Inflammatory macrophage treated with lipopolysaccharide for 4 hours (primary cell): ENCODE measurements around the gene TSR3.

ENCODE experiments used
- DNase-seq: peaks from one replicate; pipeline ENCODE4 v3.0.0-alpha.2; 2020

Gene TSR3

DNA sequence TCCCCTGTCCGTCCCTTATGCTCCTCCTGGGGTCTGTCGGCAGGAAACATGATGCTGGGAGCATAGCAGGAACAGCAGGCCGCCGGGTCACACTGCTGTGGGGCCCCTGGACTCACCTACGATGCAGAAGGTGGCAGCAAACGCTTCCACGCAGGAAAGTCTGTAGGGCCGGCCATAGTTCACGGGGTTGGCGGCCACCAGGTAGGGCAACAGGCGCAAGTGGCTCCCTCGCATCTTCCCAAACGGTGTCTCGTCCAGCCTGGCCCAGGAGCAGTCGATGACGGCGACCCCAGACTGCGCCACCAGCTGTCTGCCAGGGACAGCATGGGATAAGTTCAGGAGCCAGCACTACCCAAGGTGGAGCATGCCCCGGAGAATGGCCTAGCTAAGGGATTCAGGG lies 987 bp downstream of the TSR3 start:
- DNase-seq = no peak

DNA sequence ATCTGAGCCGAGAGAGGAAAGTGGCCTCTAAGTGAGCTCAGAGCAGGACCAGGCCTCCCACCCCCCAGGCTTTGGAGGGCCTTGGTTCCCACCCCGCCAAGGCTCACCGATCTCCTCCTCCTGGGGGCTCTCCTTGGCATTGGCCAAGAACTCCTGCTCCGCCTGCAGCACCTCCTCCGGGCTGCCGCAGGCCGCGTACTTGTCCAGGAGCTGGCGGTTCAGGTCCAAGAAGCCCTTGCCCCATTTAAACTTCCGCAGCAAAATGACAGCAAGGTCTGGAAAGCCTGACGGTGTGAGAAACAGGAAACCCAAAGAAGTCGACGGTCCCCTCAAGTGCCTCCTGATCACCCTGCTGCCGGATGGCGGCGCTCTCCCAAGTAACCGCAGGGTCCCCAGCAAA lies 1.7 kb downstream of the TSR3 start:
- no peak for DNase-seq

DNA sequence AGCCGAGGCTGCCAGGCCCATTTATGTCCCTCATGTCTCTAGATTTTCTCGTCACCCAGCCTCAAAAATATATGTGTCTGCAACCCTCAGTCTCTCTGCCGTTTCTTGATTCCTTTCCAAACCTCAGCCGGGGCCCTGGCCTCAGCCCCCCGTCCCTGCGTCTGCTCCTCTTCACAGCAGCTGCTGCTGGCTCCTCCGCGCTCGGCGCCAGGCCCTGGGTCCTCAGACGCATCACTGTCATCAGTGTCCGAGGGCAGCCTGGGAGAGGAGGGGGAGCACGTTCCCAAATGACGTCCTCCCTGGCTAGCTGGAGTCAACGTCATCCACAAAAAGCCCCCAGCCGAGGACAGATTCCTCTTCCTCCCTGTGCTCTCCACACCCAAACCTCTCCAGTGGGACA lies 2.3 kb downstream of the TSR3 start:
- DNase-seq = no peak

DNA sequence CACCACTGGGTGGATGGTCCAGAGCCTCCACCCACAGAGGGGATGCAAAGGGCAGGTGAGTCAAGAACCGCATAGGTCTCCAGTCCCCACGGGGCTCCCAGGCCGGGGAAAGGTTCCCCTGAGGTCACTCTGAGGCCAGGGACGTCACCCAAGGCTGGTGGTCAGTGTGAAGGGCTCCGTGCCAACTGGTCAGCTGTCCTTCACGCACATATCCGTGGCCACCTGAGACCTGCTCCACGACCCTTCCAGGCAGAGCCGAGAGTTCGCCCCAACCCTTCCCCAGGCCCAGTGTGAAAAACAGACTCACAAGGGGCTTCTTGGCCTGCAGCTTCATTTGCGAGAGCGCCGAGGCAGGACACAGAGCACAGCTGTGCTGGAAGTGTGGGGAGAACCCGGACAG lies 2.8 kb downstream of the TSR3 start:
- no peak for DNase-seq

DNA sequence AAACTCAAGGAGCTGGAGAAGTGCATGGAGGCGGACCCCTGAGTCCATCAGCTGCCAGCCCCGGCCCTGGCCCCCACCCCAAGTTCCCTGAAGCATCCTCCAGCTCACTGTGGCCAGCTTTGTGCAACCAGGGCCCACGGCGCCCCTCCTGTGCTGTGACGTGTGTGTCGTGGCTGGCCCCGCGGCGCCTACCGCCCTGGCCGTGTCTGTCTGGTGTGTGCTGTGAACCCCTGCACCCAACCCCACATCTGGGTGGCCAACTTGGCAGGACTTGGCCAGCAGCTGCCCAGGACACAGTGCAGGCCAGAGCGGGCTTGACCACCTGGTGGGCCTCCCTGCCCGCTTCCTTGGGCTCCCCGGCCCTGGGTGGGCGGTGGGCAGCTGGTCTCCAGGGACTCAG lies 3.2 kb downstream of the TSR3 start:
- DNase-seq = no peak

DNA sequence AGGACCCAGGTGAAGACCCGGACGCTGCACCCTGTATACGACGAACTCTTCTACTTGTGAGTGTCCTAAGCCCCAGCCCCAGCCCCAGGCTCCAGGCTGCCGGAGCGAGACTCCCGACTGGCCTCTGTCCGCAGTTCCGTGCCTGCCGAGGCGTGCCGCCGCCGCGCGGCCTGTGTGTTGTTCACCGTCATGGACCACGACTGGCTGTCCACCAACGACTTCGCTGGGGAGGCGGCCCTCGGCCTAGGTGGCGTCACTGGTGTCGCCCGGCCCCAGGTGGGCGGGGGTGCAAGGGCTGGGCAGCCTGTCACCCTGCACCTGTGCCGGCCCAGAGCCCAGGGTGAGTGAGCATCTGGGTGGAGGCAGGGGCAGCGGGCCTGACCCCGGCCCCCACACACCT lies 3.7 kb downstream of the TSR3 start:
- no peak for DNase-seq

DNA sequence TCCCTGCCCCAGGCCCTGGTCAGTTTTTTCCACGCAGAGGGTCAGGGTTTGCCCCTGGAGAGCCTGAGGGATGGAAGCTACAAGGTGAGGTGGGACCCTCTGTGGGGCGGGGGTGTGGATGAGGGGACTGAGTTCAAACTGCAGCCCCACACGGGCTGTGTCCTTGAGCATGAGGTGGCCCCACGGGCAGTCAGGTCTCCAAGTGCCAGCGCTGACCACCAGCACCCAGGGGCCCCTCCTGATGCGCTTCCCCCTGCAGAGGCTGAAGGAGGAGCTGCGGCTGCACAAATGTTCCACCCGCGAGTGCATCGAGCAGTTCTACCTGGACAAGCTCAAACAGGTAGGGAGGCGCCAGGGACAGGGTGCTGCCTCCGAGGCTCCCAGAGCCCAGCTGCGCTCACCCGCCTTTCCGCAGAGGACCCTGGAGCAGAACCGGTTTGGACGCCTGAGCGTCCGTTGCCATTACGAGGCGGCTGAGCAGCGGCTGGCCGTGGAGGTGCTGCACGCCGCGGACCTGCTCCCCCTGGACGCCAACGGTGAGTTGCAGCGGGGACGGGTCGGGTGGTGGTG lies 4.3 kb downstream of the TSR3 start:
- DNase-seq = no peak

DNA sequence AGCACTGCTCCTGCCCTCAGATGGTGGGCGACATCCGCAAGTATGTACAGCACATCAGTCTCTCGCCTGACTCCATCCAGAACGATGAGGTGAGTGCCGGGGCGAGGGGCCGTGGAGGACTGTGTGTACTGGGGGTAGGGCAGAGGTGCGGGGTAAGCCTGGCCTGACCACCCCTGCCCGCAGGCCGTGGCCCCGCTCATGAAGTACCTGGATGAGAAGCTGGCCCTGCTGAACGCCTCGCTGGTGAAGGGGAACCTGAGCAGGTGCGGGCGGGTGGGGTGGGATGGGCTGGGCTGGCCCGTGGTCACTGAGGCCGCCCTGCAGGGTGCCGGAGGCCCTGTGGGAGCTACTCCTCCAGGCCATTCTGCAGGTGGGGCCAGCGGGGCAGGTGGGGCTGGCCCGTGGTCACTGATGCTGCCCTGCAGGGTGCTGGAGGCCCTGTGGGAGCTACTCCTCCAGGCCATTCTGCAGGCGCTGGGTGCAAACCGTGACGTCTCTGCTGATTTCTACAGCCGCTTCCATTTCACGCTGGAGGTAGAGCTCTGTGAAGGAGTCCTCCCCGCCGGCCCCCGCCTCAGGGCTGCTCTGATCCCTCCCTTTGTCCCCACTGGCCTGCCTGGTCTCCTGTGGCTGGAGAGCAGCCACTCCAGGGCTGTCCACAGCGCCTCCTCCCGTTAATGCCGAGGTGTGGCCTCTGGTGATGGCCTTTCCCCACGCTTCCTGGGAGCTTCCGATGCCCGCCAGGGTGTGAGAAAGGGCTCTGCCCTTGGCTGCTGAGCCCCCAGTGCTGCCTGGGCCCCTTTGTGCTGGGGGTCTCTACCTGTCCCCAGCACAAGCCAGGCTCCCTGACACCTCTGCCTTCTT lies 5.0 kb downstream of the TSR3 start:
- DNase-seq = no peak

DNA sequence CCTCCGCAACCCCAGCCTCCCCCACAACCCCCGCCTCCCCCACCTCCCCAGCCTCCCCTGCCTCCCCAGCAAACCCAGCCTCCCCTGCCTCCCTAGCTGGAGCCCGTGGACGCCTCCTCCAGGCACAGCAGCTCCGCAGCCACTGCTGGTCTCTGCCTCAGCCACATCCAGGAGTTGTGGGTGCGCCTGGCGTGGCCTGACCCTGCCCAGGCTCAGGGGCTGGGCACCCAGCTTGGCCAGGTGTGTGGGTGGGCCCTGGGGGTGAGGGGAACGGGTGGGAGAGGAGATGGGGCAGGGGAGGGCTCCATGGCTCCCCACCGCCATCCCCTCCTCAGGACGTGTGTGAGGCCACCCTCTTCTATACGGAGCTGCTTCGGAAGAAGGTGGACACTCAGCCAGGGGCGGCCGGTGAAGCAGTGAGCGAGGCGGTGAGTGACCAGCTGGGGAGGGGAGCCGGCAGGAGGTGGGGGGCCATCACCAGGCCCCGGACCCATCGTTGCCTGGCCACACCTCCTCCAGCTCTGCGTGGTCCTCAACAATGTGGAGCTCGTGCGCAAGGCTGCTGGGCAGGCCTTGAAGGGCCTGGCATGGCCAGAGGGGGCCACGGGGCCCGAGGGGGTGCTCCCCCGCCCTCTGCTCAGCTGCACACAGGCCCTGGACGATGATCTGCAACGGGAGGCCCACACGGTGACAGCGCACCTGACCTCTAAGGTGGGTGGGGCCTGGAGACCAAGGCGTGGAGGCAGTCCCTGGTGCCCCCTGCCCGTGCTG lies 5.8 kb downstream of the TSR3 start:
- no peak for DNase-seq

DNA sequence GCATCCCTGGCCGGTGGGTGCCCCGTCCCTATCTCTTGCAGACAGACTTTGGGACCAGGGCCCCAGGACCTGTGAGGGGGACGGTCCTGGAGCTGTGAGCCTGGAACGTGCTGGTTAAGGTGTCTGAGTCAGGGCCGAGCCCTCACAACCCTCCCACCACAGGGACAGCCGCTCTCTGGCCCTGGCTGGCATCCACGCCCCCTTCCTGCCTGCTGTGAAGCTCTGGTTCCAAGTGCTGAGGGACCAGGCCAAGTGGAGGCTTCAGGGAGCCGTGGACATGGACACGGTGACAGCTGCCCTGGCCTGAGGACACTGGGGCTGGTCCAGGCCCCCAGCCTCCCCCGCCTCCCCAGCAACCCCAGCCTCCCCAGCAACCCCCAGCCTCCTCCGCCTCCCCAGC lies 6.6 kb downstream of the TSR3 start:
- DNase-seq = no peak

DNA sequence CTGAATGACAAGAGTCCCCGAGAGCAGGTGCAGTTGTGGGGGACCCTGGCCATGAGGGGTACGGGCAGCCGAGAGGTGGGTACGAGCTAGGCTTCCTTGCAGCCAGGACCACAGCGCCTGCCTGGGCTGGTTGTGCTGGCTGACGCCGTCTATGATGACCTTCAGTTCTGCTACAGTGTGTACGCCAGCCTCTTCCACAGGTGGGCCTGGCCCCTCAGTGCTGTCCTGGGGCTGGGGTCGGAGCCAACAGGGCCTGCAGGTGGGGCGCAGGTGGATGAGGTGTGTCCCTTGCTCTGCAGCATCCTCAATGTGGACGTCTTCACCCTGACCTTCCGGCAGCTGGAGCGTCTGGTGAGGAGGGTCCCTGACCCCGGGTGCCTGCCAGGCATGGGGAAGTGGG lies 7.2 kb downstream of the TSR3 start:
- no peak for DNase-seq

DNA sequence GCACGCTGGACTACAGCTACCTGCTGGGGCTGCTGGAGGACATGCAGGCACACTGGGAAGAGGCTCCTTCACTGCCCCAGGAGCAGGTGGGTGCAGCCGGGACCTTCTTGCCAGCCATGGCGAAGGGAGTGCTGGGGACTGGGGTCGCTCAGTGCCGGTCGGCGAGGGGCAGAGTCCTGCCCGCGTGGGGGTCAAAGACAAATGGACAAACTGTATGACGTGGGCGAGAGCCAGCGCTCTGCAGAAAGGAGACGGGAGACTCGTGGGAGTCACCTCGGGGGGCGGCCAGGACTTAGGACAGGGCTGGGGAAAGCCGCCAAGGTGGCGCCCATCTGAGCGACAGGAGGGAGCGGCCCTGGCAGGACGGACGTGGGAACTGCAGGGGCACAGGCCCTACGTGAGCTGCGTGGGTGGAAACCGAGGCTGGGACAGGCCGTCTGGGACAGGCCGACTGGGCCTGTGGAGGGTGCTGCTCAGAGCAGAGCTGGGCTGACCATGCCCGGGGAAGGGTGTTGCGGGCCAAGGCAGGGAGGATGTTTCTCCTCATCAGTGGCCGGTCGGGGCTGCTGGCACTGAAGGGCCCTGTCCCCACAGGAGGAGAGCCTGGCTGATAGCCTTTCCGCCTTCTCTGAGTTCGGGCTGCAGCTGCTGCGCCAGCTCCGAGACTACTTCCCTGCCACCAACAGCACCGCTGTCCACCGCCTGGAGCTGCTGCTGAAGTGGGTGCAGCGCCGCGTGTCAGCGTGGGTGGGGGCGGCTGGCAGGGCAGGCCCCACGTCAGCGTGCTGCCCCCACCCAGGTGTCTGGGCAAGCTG lies 8.0 kb downstream of the TSR3 start:
- no peak for DNase-seq

DNA sequence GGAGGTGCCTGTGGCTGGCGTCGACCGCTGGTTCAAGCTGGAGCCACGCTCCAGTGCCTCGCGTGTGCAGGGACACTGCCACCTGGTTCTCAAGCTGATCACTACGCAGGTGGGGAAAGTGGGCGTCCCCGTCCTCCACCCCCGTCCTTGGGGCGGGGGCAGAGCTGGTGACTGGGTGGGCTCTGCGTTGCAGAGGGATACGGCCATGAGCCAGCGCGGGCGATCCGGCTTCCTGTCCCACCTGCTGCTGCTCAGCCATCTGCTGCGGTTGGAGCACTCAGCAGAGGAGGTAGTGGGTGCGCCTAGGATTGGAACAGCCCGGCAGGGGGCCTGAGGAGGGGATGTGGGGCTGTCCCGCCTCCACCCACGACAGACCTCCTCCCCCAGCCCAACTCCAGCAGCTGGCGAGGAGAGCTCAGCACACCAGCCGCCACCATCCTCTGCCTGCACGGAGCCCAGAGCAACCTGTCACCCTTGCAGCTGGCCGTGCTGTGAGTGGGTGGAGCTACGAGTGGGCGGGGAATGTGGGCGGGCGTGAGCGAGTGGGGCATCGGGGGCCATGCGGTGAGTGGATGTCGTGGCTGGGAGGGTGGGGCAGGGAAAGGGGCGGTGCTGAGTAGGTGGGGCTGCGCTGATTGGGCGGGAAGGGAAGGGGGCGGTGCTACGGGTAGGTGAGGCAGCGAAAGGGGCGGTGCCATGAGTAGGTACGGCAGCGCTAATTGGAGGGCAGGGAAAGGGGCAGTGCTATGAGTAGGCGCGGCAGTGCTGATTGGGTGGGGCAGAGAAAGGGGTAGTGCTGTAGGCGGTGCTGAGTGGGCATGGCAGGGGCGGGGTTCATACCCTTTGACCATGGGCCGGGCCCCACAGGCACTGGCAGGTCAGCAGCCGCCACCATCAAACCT lies 8.9 kb downstream of the TSR3 start:
- peak; percentile 94 for DNase-seq

DNA sequence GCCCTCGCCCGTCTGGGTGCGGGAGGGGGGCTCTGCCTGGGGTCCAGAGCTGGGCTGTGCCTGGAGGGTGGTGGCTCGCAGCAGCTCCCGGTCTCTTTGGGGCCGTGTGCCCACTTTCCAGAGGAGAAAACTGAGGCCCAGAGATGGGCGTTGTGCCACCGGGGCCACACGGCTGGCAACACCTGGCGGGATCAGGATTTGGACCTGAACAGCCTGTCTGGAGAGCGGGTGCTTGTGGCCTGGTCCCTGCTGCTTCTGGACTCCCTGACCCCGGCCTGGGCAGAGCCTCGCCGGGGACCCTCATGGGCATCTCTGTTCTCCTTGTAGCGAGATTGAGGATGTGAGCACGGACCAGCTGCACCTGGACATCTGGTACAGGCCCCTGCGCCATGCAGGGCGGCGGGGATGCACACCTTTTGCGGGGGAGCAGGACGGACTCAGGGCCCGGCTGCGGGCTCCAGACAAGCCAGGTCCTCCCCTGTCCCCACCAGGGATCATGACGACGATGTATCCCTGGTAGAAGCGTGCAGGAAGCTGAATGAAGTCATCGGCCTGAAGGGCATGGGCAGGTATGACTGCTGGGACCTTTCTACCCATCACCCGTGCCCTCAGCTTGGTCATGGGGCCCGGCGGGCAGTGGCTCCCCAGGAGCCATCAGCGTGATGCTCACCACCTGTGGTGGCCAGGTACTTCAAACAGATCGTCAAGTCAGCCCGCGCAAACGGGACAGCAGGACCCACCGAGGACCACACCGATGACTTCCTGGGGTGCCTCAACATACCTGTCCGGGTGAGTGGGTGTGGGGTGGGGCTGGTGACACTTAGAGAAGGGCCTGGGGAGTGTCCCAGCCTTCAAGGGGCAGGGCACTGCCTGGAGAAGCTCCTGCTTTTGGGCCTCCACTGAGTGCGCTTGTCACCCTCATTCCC lies 9.9 kb downstream of the TSR3 start:
- no peak for DNase-seq

DNA sequence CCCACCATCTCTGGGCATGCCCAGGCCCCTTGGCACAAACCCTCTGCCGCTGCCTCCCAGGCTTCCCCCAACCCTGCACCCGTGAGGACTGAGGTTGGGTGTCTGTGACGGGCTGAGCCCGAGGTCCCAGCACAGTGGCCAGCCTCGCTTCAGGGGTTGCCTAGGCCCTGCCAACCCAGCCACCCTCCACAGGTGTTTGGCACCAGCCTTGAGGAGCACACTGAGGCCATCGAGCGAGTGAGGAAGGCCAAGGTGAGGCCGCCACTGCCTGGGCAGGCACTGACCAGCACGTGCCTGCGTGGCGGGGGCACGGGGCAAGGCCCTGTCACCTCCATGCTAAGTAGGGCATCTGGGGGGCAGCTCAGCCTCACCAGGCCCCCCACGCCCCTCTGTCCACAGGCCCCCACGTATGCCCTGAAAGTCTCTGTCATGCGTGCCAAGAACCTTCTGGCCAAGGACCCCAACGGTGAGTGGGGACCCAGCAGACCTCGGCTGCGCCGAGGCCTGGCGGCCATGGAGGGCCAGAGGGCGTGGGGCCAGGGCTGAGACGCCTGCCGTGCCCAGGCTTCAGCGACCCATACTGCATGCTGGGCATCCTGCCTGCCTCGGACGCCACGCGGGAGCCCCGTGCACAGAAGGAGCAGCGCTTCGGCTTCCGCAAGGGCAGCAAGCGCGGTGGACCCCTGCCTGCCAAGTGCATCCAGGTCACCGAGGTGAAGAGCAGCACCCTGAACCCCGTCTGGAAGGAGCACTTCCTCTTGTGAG lies 10.8 kb downstream of the TSR3 start:
- DNase-seq = no peak

DNA sequence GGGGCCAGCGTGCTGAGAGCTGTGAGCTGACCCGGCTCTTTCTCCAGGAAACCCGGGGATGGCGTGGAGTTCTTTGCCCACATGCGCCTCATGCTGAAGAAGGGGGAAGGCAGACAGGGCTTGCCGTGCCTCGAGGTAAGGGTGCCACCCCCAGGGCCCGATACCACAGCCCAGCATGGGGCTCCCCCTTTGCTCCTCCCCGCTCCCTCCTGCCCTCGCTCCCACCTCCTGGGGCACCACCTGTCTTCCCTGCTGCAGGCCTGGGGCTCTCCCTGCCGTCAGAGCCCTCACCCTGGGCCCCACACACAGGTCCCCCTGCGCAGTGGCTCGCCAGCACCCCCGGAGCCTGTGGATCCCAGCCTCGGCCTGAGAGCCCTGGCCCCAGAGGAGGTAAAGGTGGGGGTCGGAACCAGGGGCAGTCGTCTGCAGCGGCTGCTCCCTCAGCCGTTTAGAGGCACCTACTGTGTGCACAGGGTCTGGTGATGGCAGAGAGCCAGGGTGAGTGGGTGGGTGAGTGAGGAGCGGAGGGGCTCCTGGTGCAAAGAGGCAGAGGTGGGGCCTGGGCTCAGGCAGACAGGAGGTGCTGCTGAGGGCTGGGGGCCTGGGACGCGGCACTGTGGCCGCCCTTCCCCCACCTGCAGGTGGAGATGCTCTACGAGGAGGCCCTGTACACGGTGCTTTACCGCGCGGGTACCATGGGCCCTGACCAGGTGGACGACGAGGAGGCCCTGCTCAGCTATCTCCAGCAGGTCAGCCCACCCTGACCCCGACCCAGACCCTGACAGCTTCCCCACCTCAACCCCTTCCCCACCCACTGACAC lies 12.6 kb downstream of the TSR3 start:
- DNase-seq = no peak

DNA sequence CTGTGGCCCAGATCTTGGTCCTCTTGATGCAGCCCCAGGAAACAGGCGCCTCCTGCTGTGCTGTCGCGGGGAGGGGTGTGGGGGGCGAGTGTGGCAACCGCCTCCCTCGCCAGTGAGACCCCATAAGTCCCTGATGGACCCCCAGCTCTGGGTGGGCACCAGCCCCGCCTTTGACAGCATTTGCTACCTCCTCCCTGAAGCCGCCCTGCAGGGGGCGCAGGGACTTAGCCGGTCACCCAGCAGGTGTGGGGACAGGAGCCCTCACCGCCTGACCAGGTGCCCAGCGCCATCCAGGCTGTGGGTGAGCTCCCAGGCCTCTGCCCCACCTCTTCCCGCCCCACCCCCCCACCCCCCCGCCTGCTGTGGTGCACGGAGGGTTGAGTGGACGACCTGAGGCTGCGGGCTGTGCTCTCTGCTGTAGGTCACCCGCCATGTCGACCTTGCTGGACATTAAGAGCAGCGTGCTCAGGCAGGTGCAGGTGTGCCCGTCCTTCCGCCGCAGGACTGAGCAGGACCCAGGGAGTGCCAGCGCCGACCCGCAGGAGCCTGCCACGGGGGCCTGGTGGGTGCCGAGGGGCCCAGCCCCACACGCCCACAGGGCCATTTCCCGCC lies 13.5 kb downstream of the TSR3 start:
- DNase-seq = no peak

DNA sequence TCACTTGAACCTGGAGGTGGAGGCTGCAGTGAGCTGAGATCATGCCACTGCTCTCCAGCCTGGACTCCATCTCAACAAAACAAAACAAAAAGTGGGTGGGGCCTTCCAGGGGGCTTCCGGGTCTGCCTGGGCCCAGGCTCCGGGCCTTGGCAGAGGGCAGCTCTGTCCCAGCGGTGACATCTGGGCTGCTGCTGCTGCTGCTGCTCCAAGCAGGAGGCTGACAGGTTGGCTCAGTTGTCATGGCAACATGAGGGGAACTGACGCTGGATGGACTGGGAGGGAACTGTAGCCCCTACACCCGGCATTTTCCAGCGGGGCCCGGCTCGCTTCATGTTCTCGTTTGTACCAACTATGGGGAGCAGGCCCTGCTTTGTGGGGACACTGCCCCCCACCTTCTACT lies 14.2 kb downstream of the TSR3 start:
- DNase-seq = no peak

DNA sequence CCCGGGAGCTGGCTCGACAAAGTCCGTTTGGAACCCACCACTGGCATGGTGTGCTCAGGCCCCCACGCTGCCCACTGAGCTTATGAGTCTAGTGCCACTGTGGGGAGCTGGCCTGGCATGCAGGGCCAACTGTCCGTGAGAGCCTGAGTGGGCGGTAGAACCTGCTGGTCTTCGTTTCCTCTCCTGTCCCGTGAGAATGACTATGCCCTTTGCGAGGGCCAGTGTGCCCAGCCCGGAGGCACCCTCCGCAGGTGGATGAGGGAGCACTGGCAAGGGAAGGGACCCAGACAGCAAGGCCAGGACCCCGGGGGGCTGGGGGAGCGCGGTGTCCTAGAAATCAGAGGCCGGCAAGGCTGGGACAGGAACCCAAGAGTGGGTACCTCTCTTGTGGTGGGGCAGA lies 15.1 kb downstream of the TSR3 start:
- no peak for DNase-seq
